Lung (tissue), 12 donors: ENCODE results near the gene GPR108. TPM values are rescaled to one million over a fixed set of nuclear protein-coding genes. Genes with fewer than 3 reads are reported as not detected.

ENCODE experiments used
- ATAC-seq: fragments of 200-7000 bp; cut with Tn5 transposase; one replicate; pipeline ENCODE4 v1.9.1; 2020; ENCODE audit warnings: moderate number of reproducible peaks; ENCODE audit not compliant: insufficient read depth, low FRiP score
- DNase-seq, 3 donors: peaks; one replicate each; pipeline ENCODE4 v3.0.0-alpha.2; 2013 to 2017
- H3K27ac ChIP-seq, 2 donors: one replicate each; pipeline ENCODE4 v1.5.1; 2013; ENCODE audit warnings: mild to moderate bottlenecking in 2 of 2, moderate library complexity in 2 of 2, control low read depth in 1 of 2, inconsistent platforms in 1 of 2, low read depth in 1 of 2, low read length in 1 of 2
- H3K27me3 ChIP-seq, 3 donors: one replicate each; pipeline ENCODE4 v1.5.1; 2013; ENCODE audit warnings: low read length in 2 of 3; ENCODE audit not compliant: control insufficient read depth in 3 of 3, insufficient read depth in 3 of 3
- H3K36me3 ChIP-seq, 4 donors: one replicate each; pipeline ENCODE4 v1.5.1; 2013; ENCODE audit warnings: low read length in 4 of 4, mild to moderate bottlenecking in 1 of 4, moderate library complexity in 1 of 4; ENCODE audit not compliant: control insufficient read depth in 4 of 4, insufficient read depth in 4 of 4
- H3K4me1 ChIP-seq, 5 donors: one replicate each; pipeline ENCODE4 v1.5.1; 2013; ENCODE audit warnings: low read length in 5 of 5, mild to moderate bottlenecking in 2 of 5, moderate library complexity in 1 of 5; ENCODE audit not compliant: control insufficient read depth in 5 of 5, insufficient read depth in 5 of 5
- H3K4me3 ChIP-seq: one replicate; pipeline ENCODE4 v1.5.1; 2013; ENCODE audit warnings: mild to moderate bottlenecking, control low read depth, moderate library complexity
- H3K9ac ChIP-seq, 2 donors: one replicate each; pipeline ENCODE4 v1.5.1; 2013; ENCODE audit warnings: low read length in 2 of 2, control low read depth in 1 of 2; ENCODE audit not compliant: insufficient read depth in 1 of 2
- H3K9me3 ChIP-seq, 4 donors: one replicate each; pipeline ENCODE4 v1.5.1; 2013; ENCODE audit warnings: low read length in 3 of 4, mild to moderate bottlenecking in 1 of 4, moderate library complexity in 1 of 4; ENCODE audit not compliant: control insufficient read depth in 4 of 4, insufficient read depth in 3 of 4
- CTCF ChIP-seq: IDR thresholded peaks from 2 replicates; pipeline ENCODE4 v1.5.1; 2012; ENCODE audit warnings: mild to moderate bottlenecking; ENCODE audit errors: control extremely low read depth, extremely low read depth
- WGBS, 2 donors: extraction: QIAGEN DNeasy Blood & Tissue Kit; methylation state at CpG; one replicate each; pipeline ENCODE4 v1.1.7; 2013; 5-methylcytosine and 5-hydroxymethylcytosine counted together
- polyA plus RNA-seq, 2 donors: library from polyadenylated mRNA; stranded (reverse); fragments of 200-250 nt; gene quantifications; one replicate each; pipeline ENCODE4 v1.2.1, GENCODE V29; 2013
- total RNA-seq, 2 donors: library from RNA; depleted of rRNA in 1 of 2; stranded (reverse); fragments of >200 nt in 1 of 2; gene quantifications; one replicate each; pipeline ENCODE4 v1.2.1, GENCODE V29; 2014 to 2021
- donor health status: control.
- donor health status: control.
- donor health status: Bipolar disorder and iron deficiency.
- donor health status: healthy.
- donor health status: DM: yes; HTN: yes; CAD: no.

The GPR108 gene
- total and polyA plus RNA-seq, 4 donors = 33.5 to 98.0 (median 93.5) TPM

GRCh38 chr19:6761053-6761676, 23.8 kb upstream of the GPR108 start:
- DNase-seq (no peak), ATAC-seq (no peak)
- Histone ChIP-seq H3K4me3 (no peak overlapping the region), H3K27me3 (peaks cover 0 to 2% (median 0%) of the 10 kb centered on the region in 3 donors), H3K9ac (no peak overlapping the region), H3K9me3 (peaks cover 0 to 4% (median 0%) of the 10 kb centered on the region in 4 donors), H3K36me3 (peaks cover 0 to 8% (median 3%) of the 10 kb centered on the region in 4 donors), H3K4me1 (no peaks in the 10 kb centered on the region), H3K27ac (no peak overlapping the region)
- TF ChIP-seq CTCF = no peak
- WGBS, 2 donors = 74 to 91% methylated on average over 4 of the region's 4 CpGs

GRCh38 chr19:6760606-6761005, 23.2 kb upstream of the GPR108 start:
- WGBS, 2 donors = 93 to 96% methylated on average over 17 of the region's 17 CpGs
- H3K36me3 ChIP-seq = peaks cover 0 to 8% (median 3%) of the 10 kb centered on the region in 4 donors
- H3K9ac ChIP-seq = no peak overlapping the region
- H3K27ac ChIP-seq = no peak overlapping the region
- no peak overlapping the region for H3K4me3 ChIP-seq
- DNase-seq (no peak), ATAC-seq (no peak)
- no peak for TF ChIP-seq CTCF
- no peaks in the 10 kb centered on the region for H3K4me1 ChIP-seq
- peaks cover 0 to 4% (median 0%) of the 10 kb centered on the region in 4 donors for H3K9me3 ChIP-seq
- H3K27me3 ChIP-seq = no peaks in the 10 kb centered on the region

GRCh38 chr19:6754653-6755463, 17.5 kb upstream of the GPR108 start:
- DNase-seq (no peak), ATAC-seq (no peak)
- Histone ChIP-seq H3K27me3 (no peaks in the 10 kb centered on the region), H3K9ac (no peak overlapping the region), H3K9me3 (no peaks in the 10 kb centered on the region), H3K4me3 (no peak overlapping the region), H3K4me1 (peaks cover 0 to 9% (median 0%) of the 10 kb centered on the region in 5 donors), H3K36me3 (peaks cover 3 to 35% (median 14%) of the 10 kb centered on the region in 4 donors), H3K27ac (no peak overlapping the region)
- no peak for TF ChIP-seq CTCF
- 91 to 92% methylated on average over 23 of the region's 23 CpGs for WGBS, 2 donors
